HepG2 (cell line): Measurements from ENCODE around the gene PKD2L1. TPM values are rescaled to one million over a fixed set of nuclear protein-coding genes. Genes with fewer than 3 reads are reported as not detected.

Experiments
- ARNT ChIP-seq: fragments of 450-650 bp; IDR thresholded peaks from 2 replicates; pipeline ENCODE4 v1.6.1; 2017
- EEA1 ChIP-seq: sonication (generic); formaldehyde crosslinking; IDR thresholded peaks from 2 replicates; pipeline ENCODE4 v1.5.1; 2020; ENCODE audit warnings: mild to moderate bottlenecking, missing genetic modification reagents, borderline replicate concordance
- FOXC1 ChIP-seq: sonication (generic); formaldehyde crosslinking; IDR thresholded peaks from 2 replicates; pipeline ENCODE4 v1.8.0; 2022; ENCODE audit warnings: mild to moderate bottlenecking, missing genetic modification reagents, borderline replicate concordance
- MXD4 ChIP-seq: IDR thresholded peaks from 2 replicates; pipeline ENCODE4 v1.6.1; 2016; ENCODE audit warnings: mild to moderate bottlenecking, missing biosample characterization, missing genetic modification reagents
- NAIF1 ChIP-seq: sonication (generic); formaldehyde crosslinking; IDR thresholded peaks from 2 replicates; pipeline ENCODE4 v1.5.0; 2020; ENCODE audit warnings: mild to moderate bottlenecking, missing genetic modification reagents, borderline replicate concordance
- NFE2L2 ChIP-seq: fragments of 150-350 bp; IDR thresholded peaks from 2 replicates; pipeline ENCODE4 v1.6.1; 2014; ENCODE audit warnings: low read length
- PCBP2 ChIP-seq: fragments of 200-400 bp; formaldehyde crosslinking; optimal IDR thresholded peaks from 2 replicates; pipeline ENCODE3; 2018; ENCODE audit warnings: low read length, low read depth; ENCODE audit not compliant: poor library complexity, severe bottlenecking
- RAD51 ChIP-seq: fragments of 450-650 bp; IDR thresholded peaks from 2 replicates; pipeline ENCODE4 v1.6.1; 2016; ENCODE audit warnings: borderline replicate concordance
- REL ChIP-seq: sonication (generic); formaldehyde crosslinking; conservative IDR thresholded peaks from 2 replicates; pipeline ENCODE4 v1.8.0; 2022; ENCODE audit warnings: mild to moderate bottlenecking, missing genetic modification reagents, moderate library complexity
- RXRA ChIP-seq: sonication (generic); formaldehyde crosslinking; IDR thresholded peaks from 2 replicates; pipeline ENCODE4 v1.5.1; 2020; ENCODE audit warnings: missing genetic modification reagents
- SOX6 ChIP-seq, 2 experiments: fragments of 450-650 bp in 1 of 2; sonication (generic) in 1 of 2; formaldehyde crosslinking in 1 of 2; IDR thresholded peaks; 2 replicates each; pipeline versions ENCODE4 v1.4.0 to v1.6.1; 2017 to 2020; ENCODE audit warnings: antibody characterized with exemption in 1 of 2, mild to moderate bottlenecking in 1 of 2, missing genetic modification reagents in 1 of 2
- SRF ChIP-seq: IDR thresholded peaks from 2 replicates; pipeline ENCODE4 v1.6.1; 2011; ENCODE audit warnings: mild to moderate bottlenecking, low read depth, low read length, moderate library complexity
- THYN1 ChIP-seq: sonication (generic); formaldehyde crosslinking; IDR thresholded peaks from 2 replicates; pipeline ENCODE4 v1.8.1; 2023; ENCODE audit warnings: low read depth, mild to moderate bottlenecking, moderate library complexity, missing genetic modification reagents, borderline replicate concordance
- XRCC5 ChIP-seq: fragments of 200-400 bp; formaldehyde crosslinking; optimal IDR thresholded peaks from 2 replicates; pipeline ENCODE3; 2017; ENCODE audit warnings: mild to moderate bottlenecking, low read length
- ZMYM4 ChIP-seq: sonication (generic); formaldehyde crosslinking; IDR thresholded peaks from 2 replicates; pipeline ENCODE4 v1.8.1; 2023; ENCODE audit warnings: mild to moderate bottlenecking, missing genetic modification reagents
- ZNF143 ChIP-seq: sonication (generic); formaldehyde crosslinking; IDR thresholded peaks from 2 replicates; pipeline ENCODE4 v1.4.0; 2020; ENCODE audit warnings: missing genetic modification reagents
- ZNF446 ChIP-seq: sonication (generic); formaldehyde crosslinking; IDR thresholded peaks from 2 replicates; pipeline ENCODE4 v1.5.0; 2020; ENCODE audit warnings: mild to moderate bottlenecking, missing genetic modification reagents
- ZNF543 ChIP-seq: sonication (generic); formaldehyde crosslinking; IDR thresholded peaks from 2 replicates; pipeline ENCODE4 v1.4.0; 2020; ENCODE audit warnings: mild to moderate bottlenecking, missing genetic modification reagents
- ZNF563 ChIP-seq: sonication (generic); formaldehyde crosslinking; IDR thresholded peaks from 2 replicates; pipeline ENCODE4 v1.8.0; 2022; ENCODE audit warnings: mild to moderate bottlenecking, moderate library complexity, missing genetic modification reagents
- ZNF569 ChIP-seq: sonication (generic); formaldehyde crosslinking; IDR thresholded peaks from 2 replicates; pipeline ENCODE4 v1.5.0; 2020; ENCODE audit warnings: mild to moderate bottlenecking, missing genetic modification reagents, moderate library complexity, borderline replicate concordance
- ZNF660 ChIP-seq: sonication (generic); formaldehyde crosslinking; IDR thresholded peaks from 2 replicates; pipeline ENCODE4 v1.5.1; 2020; ENCODE audit warnings: mild to moderate bottlenecking, low read depth, missing genetic modification reagents, borderline replicate concordance
- ZNF749 ChIP-seq: sonication (generic); formaldehyde crosslinking; IDR thresholded peaks from 2 replicates; pipeline ENCODE4 v1.8.0; 2022; ENCODE audit warnings: mild to moderate bottlenecking, missing genetic modification reagents, moderate library complexity, borderline replicate concordance
- ZNF792 ChIP-seq: IDR thresholded peaks from 2 replicates; pipeline ENCODE4 v1.6.1; 2016
- polyA plus RNA-seq, 8 experiments: library from polyadenylated mRNA; depleted of rRNA in 3 of 8; stranded (reverse) in 7 of 8; unstranded in 1 of 8; fragments of >200 nt; fragmentation: Illumina TruSeq in 4 of 8; extraction: Trizol in 4 of 8; gene quantifications; 2 replicates each; pipeline versions ENCODE4 v1.2.1 to v1.2.3, GENCODE V29; 2011 to 2016; ENCODE audit warnings: low read depth in 4 of 8, missing spikeins in 1 of 8, mixed read lengths in 1 of 8; ENCODE audit not compliant: insufficient read depth in 1 of 8
- total RNA-seq, 5 experiments: library from RNA; depleted of rRNA; stranded (reverse); fragments of >200 nt; fragmentation: Illumina TruSeq; extraction: Trizol; gene quantifications; 2 replicates each; pipeline ENCODE4 v1.2.3, GENCODE V29; 2016; ENCODE audit warnings: low read depth in 1 of 5
- TF ChIP-seq, protein P1 (sequence below): sonication (generic); formaldehyde crosslinking; IDR thresholded peaks from 2 replicates; pipeline ENCODE4 v1.4.0; 2020; ENCODE audit warnings: missing genetic modification reagents
- TF ChIP-seq, protein P2 (sequence below): sonication (generic); formaldehyde crosslinking; conservative IDR thresholded peaks from 2 replicates; pipeline ENCODE4 v1.8.0; 2022; ENCODE audit warnings: missing genetic modification reagents

Gene PKD2L1
- total and polyA plus RNA-seq, 2 of the 13 experiments (the other 11 are each of a cell fraction or from before 2014, with no cell fraction given): 0.07 to 0.15 TPM

DNA sequence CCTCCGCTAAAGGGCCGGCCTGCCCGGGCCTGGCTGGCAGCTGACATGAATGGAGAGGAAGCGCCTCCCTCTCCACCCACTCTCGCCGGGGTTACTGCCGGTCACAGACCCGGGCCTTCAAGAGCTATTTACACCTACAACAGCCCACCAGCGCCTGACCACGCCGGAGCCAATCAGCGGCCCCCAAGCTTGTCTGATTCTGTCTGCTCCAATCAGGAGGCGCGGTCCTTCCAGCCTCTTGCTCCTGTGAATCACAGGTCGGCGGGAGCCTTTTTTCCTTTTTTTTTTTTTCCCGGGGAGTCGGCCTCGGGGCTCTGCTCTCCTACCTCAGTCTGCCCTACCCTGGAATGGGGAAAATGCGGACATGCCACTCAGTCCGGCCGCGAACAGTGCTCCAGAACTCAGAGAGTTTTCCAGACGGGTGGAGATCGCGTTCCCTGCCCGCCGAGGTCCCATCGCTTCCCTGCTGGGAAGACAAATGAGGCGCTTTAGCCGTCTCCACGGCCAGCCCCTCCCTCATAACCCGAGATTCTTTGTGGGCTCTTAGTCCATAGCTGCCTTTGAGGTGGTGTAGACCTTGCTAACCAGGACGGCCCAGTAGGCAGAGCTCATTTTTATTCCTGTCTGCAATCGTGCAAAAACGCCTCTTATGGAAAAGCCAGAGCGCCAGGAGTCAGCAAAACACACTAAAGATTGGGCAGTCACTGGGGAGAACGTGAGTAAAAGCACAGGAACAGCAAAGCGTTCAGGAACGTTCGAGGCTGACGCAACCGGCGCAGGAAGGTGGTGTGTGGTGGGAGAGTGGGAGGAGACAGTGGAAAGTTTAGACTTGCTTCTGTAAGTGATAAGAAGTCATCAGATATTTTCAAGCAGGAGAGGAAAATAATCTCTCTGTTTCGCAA is 43.5 kb upstream of the PKD2L1 start (continued):
- TF ChIP-seq XRCC5 (no peak), RAD51 (peak; percentile 73), ZNF446 (CRISPR knock-in tag) (no peak; the same call in 1 of the 2 replicates), ZNF563 (peak; percentile 79; the same call in 1 of the 2 replicates), FOXC1 (CRISPR knock-in tag) (no peak), NFE2L2 (no peak), ZNF543 (CRISPR knock-in tag) (no peak; the same call in 1 of the 2 replicates), RXRA (CRISPR knock-in tag) (peak; percentile 100), EEA1 (no peak), ZMYM4 (peak; percentile 58), ZNF660 (CRISPR knock-in tag) (no peak), ZNF569 (CRISPR knock-in tag) (no peak), ZNF749 (no peak), MXD4 (CRISPR knock-in tag) (peak; percentile 61; the same call in 1 of the 2 replicates), NAIF1 (CRISPR knock-in tag) (0 out of 2 replicates have a peak, but pooled peaks have one; percentile 18), PCBP2 (no peak), ZNF792 (CRISPR knock-in tag) (peak; percentile 78; the same call in 1 of the 2 replicates), ZNF143 (peak; percentile 11; the same call in 1 of the 2 replicates), ARNT (no peak), THYN1 (CRISPR knock-in tag) (peak; percentile 67; the same call in 1 of the 2 replicates), REL (CRISPR knock-in tag) (peak; percentile 56; the same call in 1 of the 2 replicates), SRF (0 out of 2 replicates have a peak, but pooled peaks have one; percentile 18), SOX6 (IDR thresholded peaks at IDR 0.05) (no peak), SOX6 (CRISPR knock-in tag; IDR thresholded peaks at IDR 0.05) (peak; percentile 59; the same call in 1 of the 2 replicates)
- TF ChIP-seq, protein P1, sequence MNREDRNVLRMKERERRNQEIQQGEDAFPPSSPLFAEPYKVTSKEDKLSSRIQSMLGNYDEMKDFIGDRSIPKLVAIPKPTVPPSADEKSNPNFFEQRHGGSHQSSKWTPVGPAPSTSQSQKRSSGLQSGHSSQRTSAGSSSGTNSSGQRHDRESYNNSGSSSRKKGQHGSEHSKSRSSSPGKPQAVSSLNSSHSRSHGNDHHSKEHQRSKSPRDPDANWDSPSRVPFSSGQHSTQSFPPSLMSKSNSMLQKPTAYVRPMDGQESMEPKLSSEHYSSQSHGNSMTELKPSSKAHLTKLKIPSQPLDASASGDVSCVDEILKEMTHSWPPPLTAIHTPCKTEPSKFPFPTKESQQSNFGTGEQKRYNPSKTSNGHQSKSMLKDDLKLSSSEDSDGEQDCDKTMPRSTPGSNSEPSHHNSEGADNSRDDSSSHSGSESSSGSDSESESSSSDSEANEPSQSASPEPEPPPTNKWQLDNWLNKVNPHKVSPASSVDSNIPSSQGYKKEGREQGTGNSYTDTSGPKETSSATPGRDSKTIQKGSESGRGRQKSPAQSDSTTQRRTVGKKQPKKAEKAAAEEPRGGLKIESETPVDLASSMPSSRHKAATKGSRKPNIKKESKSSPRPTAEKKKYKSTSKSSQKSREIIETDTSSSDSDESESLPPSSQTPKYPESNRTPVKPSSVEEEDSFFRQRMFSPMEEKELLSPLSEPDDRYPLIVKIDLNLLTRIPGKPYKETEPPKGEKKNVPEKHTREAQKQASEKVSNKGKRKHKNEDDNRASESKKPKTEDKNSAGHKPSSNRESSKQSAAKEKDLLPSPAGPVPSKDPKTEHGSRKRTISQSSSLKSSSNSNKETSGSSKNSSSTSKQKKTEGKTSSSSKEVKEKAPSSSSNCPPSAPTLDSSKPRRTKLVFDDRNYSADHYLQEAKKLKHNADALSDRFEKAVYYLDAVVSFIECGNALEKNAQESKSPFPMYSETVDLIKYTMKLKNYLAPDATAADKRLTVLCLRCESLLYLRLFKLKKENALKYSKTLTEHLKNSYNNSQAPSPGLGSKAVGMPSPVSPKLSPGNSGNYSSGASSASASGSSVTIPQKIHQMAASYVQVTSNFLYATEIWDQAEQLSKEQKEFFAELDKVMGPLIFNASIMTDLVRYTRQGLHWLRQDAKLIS (CRISPR knock-in tag): 0 out of 2 replicates have a peak, but pooled peaks have one; percentile 28
- TF ChIP-seq, protein P2, sequence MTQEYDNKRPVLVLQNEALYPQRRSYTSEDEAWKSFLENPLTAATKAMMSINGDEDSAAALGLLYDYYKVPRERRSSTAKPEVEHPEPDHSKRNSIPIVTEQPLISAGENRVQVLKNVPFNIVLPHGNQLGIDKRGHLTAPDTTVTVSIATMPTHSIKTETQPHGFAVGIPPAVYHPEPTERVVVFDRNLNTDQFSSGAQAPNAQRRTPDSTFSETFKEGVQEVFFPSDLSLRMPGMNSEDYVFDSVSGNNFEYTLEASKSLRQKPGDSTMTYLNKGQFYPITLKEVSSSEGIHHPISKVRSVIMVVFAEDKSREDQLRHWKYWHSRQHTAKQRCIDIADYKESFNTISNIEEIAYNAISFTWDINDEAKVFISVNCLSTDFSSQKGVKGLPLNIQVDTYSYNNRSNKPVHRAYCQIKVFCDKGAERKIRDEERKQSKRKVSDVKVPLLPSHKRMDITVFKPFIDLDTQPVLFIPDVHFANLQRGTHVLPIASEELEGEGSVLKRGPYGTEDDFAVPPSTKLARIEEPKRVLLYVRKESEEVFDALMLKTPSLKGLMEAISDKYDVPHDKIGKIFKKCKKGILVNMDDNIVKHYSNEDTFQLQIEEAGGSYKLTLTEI: no peak
